Activated CD4-positive, CD25-positive, alpha-beta regulatory T cell treated with anti-CD3 and anti-CD28 coated beads, Interleukin-2, amount 50 U/mL, for 16 hours (primary cell): ENCODE measurements around the gene MANSC1.
"Not testable (repeated sequence)": the region's sequence is repeated elsewhere in the genome, so short reads cannot be mapped to it uniquely, and the experiment has no call there.

Experiments
- DNase-seq: peaks from one replicate; pipeline ENCODE4 v3.0.0-alpha.2; 2020; ENCODE audit warnings: low read depth, low spot score

MANSC1 gene

DNA sequence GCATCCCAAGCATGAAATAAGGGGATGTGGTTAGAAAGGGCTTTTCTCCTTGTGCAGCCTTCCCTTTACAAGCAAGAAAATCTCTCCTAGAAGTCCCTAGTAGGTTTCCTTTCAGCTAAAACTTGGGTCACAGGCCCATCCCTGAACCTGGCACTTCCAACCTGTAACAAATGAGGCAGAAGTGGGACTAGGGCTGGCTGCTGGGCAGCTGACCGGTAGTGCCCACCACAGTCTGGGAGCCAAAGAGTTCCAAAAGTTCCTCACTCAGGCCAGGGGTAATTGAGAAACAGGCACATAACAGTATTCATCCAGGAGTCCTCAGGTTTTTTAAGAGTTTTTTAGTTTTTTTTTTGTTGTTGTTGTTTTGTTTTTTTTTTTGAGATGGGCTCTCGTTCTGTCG lies 23.8 kb downstream of the MANSC1 start:
- DNase-seq, result no peak

DNA sequence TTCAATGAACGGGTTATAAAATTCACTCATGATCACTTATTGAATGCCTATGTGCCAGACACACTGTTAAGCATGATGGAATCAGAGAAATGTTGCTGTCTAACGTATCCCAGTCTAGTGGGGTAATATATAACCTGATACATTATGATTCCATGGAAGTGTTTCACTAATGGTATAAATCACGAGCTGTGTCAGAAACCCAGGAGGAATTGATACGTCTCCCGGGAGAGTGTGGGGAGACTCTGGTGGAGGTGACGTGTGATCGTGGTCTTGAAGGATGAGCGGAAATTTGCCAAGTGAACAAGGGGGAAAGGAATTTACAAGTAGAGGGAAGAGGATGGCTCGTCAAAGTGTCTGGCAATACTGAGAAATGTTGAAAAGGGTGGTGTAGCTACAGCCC lies 26.5 kb downstream of the MANSC1 start:
- DNase-seq, result no peak

DNA sequence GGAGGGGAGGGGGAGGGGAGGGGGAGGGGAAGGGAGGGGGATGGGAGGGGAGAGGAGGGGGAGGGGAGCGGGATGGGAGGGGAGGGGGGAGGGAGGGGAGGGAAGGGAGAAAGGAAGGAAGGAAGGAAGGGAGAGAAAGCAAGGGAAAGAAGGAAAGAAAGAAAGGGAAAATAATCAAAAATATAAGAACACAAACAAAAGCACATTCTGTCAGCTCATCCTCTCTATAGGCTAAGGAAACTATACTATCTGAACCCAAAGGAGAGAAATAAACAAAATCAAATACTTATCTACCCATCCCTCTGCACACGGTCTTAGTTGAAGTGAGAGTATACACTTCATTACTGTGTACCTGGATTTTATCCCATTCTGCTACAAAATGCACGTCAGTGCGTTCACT lies 26.9 kb downstream of the MANSC1 start:
- DNase-seq, result no peak

DNA sequence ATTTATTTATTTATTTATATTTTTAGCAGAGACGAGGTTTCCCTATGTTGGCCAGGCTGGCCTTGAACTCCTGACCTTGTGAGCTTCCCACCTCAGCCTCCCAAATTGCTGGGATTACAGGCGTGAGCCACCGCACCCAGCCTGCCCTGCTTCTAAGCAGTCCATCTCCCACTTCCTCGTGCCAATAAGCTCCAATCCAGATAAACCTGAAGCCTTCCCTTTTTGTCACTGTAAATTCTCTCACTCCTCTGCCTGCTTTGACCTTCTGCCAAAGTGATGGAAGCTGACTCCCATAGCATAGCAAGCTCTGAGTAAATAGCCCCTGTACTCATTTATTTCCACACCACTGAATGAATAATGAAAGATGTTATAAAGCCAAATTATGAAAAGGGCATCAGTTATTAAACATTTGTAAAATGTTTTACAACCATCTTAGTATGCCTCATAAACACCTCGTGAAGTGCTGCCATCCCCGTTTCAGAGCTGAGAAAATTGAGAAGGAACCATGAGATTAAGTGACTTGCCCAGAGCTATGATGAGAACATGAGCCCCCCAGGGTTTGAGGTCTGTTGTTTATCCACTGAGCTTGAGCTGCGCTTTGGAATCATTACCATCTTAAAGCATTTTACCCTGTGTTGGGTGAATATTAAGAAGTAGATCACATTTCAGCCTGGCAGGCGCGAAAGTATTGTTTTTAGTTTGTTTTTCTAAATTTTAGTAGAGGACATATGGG lies 30.4 kb downstream of the MANSC1 start:
- DNase-seq, result no peak

DNA sequence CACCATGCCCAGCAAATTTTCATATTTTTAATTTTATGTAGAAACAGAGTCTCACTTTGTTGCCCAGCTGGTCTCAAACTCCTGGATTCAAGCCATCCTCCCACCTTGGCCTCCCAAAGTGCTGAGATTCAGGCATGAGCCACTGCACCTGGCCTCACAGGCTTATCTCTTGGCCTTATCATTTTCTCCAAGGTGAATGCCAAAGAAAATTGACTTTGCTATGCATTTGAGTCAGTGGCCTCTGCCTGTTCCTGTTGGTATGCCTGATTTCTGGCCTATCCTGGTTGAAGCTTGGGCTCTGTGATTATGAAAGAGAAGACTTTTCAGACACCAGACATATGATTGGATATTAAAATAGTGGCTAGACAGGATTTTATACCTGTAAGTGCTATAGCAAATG lies 34.2 kb downstream of the MANSC1 start:
- DNase-seq, result no peak

DNA sequence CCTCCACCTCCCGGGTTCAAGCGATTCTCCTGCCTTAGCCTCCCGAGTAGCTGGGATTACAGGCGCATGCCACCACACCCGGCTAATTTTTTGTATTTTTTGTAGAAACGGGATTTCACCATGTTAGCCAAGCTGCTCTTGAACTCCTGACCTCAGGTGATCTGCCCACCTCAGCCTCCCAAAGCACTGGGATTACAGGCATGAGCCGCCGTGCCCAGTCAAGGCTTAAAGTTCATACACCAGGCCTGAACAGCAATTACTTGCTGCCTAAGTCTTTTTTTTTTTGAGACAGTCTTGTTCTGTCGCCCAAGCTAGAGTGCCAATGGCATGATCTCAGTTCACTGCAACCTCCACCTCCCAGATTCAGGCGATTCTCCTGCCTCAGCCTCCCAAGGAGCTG lies 39.3 kb downstream of the MANSC1 start:
- not testable (repeated sequence) for DNase-seq

DNA sequence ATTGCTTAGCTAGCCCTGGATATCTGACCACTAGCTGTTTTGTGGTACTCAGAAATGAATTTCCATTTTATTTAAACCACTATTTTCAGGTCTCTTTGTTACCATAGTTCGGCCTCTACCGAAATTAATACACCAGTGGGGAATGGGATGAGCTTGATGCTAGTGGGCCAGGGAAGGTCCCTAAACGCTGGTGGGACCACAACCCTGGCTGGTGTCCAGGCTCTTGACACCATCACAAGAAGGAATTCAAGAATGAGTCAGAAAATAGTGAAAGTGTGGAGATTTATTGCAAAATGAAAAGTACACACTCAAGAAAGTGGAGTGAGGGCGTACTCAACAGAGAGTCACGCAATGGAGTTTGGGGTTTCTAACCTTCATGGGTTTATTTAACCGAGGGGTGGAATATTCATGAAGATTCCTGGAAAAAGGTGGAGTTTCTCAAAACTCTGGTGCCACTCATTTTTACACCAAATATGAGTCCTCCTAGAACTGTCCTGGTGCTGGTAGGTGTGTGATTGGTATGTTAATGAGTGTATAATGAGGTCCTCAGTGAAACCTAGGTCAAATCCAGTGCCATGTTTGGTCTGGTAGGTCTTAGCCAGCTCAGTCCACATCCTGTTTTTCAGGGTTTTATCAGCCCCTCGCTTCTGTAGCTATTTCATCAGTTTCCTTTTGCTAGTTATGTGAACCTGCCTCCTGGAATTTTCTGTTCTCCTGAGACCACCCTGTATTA lies 44.3 kb downstream of the MANSC1 start:
- DNase-seq, result no peak

DNA sequence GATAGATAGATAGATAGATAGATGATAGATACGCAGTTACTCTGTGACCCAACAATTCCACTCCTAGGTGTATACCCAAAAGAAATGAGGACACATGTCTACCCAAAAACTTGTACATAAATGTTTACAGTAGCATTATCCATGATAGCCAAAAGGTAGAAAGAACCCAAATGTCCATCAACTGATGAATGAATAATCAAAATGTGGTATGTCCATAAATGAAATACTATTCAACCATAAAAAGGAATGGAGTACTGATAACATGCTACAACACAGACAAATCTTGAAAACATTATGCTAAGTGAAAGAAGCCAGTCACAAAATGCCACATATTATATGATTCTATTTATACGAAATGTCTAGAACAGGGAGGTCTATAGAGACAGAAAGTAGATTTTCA lies 47.1 kb downstream of the MANSC1 start:
- DNase-seq, result no peak

DNA sequence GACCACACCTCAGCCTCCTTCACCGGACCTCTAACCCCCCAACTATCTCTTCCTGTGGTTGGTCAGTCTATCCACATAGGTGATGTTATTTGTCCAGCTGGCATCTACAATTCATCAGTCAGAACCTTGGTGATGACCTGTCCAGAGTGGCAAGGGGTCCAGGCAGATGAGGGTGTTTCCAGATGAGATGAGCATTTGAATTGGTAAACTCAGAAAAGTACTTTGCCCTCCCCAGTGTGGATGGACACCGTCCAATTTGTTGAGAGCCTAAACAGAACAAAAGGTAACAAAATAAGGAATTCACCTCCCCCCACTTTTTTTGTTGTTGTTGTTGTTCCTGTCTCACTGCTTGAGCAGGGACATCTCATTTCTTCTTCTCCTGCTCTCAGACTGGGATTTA lies 48.9 kb downstream of the MANSC1 start:
- DNase-seq, result no peak

DNA sequence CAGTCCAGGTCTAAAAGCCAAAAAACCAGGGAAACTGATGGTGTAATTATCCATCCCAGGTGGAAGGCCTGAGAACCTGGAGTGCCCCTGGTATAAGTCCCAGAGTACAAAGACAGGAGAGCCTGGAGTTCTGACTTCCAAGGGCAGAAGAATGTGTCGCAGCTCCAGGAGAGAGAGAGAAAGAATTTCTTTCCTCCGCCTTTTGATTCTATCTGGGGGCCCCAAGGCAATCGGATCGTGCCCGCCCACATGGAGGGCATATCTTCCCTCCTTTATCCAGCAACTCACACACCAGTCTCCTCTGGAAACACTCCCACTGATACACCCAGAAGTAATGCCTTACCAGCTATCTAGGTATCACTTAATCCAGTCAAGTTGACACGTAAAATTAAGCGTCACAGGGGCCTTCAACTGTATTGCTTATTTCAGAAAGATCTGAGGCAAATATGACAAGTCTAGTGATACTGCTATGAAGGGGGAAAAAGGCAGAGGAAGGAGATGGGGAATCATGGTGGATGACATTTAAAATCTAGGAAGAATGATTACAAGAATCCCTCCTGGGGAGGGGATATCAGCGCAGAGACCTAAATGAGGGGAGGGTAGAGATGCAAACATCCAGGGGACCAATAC lies 52.7 kb downstream of the MANSC1 start:
- no peak for DNase-seq

DNA sequence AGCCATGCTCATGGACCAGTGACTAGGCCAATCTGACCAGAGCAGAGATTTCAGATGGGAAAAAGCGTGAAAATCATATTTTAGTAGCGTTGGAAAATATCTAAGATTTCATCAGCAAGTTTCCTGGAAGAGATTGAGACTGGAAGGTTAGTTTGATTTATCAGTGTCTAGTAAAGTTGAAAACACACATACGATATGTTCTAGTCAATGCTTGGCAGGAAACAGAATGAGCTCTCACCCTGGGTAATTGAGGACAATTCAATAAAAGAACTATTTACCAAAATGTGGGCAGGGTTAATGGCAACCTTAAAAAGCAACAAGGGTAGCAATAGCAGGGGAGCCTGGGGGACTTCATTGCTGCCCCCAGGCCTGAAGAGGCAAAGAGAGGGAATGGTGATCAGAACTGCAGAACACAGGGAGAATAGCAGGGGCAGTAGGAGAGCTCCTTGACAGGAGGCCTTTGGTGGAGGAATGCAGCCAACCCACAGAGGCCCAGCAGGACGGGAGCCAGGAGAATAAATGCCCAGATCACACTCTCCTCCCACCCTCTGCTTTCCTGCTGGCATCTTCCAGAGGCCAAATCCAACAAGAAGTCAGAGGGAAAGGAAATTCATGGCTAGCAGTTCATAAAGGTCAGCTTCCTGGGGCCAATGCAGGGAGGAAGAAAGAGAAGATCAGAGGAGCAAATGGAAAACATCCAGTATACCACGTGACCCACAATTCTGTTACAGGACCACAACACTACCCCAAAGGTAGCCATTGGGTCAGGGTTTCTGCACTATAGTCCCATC lies 55.6 kb downstream of the MANSC1 start:
- no peak for DNase-seq

DNA sequence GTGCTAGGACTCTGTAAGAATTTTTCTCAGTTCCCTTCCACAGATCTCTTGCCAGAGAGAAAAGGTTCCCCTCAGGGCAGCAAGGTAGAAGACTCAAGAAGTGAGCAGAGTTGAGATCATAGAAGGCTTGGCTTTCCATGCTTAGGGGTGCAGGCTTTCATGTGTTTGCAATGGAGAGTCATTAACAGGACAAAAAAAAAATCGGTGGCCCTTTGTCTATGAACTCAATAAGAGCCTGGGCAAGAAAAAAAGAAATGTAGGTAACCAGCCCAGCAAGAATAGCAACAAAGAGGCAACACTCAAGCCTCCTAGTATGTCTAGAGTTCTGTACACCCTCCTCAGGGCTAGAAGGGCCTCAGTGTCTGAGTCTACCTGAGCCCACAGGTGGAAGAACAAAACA lies 59.8 kb downstream of the MANSC1 start:
- DNase-seq, result no peak

DNA sequence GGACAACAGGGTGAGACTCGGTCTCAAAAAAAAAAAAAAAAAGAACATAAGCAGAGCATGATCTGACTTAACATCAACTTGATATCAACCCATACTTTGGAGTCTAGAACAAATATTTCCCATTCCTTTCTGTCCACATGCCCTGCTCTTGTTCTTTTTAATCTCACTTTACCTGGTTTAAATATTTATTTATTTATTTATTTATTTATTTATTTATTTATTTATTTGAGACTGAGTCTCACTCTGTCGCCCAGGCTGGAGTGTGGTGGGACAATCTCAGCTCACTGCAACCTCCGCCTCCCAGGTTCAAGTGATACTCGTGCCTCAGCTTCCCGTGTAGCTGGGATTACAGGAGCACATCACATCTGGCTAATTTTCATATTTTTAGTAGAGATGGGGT lies 63.6 kb downstream of the MANSC1 start:
- DNase-seq, result no peak

DNA sequence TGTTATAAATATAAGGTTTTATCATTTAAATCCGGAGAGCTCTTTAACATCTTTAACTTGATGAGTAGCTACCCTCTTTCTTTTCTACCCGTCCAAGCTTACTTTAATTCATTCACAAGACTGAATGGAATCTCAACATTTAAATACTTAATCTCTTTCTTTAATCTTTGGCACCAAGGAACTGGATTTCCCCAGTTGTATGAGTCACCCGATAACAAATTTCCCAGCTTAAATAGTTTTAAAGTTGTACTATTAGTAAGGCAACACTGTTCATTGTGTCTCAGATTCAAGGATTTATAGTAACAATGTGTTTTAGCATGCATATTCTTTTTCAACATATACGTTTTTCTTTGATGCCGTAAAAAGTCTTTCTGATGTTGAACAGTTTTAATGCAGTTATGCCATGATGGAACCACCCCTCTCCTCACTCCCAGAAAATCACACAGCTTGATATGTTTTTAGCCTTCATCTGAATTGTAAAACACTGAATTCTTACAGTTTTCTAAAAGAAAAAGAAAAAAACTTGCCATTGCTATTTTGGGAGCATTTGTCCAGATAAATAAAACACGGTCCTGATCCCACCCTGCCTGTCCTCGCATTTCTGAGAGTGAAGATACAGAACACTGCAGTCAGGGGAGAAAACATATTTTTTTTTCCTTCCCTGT lies 67.1 kb downstream of the MANSC1 start:
- no peak for DNase-seq

DNA sequence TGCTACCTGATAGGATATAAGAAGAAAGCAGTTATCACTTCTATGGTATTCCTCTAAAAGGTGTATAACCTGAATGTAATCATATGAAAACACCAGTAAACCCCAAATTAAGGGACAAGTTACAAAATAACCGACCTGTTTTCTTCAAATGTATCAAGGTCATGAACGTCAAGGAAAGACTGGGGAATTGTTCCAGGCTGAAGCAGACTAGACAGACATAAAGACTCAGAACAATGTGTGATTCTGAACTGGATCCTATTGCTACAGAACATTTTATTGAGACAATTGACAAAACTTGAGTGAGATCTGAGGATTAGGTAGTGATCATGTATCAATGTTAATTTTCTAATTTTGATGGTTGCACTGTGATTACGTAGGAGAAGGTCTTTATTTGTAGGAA lies 67.8 kb downstream of the MANSC1 start:
- DNase-seq, result no peak

DNA sequence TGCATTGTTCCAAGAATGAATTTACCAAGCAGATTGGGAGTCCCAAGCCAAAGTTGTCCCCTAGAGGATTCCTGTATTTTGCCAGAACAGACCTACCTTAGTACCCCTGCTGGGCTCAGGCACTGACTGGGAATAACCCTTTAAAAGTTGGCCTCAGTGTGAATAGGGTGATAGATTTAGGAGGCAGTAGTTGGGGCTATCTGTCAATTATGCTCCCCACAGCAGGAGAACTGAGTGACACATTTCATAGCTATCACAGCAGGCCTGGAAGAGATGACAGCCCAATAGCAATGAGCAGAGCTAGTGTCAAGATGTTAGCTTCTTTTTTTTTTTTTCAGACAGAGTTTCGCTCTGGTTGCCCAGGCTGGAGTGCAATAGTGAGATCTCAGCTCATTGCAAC lies 68.9 kb downstream of the MANSC1 start:
- no peak for DNase-seq

DNA sequence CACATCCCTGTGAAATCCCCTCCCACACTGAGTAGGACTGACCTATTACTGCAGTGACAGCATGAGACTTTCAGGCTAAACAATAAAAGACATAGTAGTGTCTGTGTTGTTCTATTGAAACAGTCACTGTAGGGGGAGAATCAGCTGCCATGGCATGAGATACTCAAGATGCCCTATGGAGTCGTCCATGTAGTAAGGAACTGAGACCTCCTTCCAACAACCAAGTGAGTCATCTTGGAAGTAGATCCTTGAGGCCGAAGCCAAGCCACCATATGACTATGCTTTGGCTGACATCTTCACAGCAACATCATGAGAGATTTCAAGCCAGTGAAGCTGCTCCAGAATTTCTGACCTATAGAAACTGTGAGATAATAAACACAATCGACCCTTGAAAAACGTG lies 71.1 kb downstream of the MANSC1 start:
- no peak for DNase-seq
